ENCODE data around the gene EIF4ENIF1.

EIF4ENIF1 gene

DNA sequence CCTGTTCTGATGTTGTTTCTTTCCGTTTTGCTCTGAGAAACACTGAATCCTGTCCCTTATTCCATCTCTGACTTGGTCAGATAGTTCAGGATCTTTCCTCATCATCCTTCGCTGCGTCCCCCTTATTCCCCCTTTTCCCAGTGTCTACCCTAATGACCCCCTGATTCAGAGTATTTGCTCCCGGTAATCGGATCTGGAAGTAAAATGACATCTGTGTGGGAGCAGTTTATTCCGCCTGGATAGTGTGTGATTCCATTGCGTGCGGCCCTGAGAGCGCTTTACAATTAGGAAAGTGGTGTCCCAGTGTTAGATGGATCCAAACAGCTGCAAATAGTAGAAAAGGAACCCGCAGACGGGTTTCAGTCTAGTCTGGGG lies 89.6 kb downstream of the EIF4ENIF1 start:
- DNase-seq (ENCODE audit: low read depth), result no peak
- peak overlapping the region; percentile 97 for H3K4me3 ChIP-seq (ENCODE audit: low read depth, low read length)
- TF ChIP-seq, protein P1, sequence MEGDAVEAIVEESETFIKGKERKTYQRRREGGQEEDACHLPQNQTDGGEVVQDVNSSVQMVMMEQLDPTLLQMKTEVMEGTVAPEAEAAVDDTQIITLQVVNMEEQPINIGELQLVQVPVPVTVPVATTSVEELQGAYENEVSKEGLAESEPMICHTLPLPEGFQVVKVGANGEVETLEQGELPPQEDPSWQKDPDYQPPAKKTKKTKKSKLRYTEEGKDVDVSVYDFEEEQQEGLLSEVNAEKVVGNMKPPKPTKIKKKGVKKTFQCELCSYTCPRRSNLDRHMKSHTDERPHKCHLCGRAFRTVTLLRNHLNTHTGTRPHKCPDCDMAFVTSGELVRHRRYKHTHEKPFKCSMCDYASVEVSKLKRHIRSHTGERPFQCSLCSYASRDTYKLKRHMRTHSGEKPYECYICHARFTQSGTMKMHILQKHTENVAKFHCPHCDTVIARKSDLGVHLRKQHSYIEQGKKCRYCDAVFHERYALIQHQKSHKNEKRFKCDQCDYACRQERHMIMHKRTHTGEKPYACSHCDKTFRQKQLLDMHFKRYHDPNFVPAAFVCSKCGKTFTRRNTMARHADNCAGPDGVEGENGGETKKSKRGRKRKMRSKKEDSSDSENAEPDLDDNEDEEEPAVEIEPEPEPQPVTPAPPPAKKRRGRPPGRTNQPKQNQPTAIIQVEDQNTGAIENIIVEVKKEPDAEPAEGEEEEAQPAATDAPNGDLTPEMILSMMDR (IDR thresholded peaks at IDR 0.05; ENCODE audit: control insufficient read depth, extremely low read depth, insufficient read depth), result no peak

DNA sequence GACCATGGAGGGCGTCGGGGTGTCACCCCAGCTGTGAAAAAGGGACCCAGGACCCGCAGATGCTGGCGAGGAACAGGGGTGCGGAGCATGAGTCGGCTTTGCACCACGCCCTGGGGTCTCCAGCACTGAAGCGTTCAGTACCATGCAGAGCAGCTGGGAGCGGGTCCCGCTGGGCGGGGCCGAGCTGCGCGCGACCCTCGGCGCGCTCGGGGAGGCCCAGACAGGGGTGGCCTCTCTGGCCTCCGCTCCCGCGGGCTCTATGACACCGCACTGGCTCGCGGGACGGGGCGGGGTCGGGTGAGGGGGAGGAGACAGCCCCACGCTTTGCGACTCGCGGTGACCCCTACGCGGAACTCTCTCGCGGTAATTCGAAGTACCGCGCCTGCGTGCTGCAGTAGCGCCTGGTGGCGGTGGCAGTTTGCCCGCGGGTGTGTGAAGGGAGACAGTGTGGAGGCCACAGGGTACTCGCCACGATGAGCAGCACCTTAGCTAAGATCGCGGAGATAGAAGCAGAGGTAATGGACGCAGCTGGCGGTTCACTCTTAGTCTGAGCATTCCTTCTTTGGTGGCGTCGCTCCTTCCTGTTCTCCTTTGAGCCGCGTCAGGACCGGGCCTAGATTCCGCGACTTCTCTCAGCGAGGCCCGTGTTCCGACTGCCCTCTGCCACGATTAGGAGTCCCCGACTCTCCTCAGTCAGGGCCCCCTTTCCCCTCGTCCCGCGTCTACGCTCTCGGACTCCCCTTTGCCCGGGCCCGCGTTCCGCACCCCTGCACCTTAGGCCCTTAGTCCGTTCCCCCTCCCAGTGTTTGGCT lies 90.2 kb downstream of the EIF4ENIF1 start, which contains the start of gene DRG1:
Gene DRG1 (plus strand): TSS at position 394 of the 812 bp plus-strand sequence. CDS start 80 bp downstream, at position 474.
- peak within 1 kb of the TSS; percentile 97 for H3K4me3 ChIP-seq (ENCODE audit: low read depth, low read length)
- DNase-seq (ENCODE audit: low read depth), result peak; percentile 81
- TF ChIP-seq, protein P1 (IDR thresholded peaks at IDR 0.05; ENCODE audit: control insufficient read depth, extremely low read depth, insufficient read depth), result no peak

DNA sequence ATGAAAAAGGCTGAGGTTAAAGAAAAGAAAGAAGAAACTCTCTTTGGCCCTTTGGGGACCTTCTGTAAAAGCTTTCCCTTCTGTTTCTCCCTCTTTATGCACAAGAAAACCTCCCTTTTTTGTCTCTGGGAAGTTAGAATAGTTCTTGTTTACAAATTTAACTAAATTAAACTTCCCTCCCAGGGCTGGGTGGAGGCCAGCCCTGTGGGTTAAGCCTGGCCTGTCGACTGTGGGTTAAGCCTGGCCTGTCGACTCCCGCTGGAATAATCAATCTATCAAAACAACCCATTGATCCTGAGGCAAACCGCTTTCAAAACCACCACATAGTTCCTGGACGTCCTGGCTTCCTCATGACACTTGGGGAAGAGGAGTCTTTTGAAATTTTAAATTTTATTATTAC lies 91.4 kb downstream of the EIF4ENIF1 start:
- TF ChIP-seq, protein P1 (IDR thresholded peaks at IDR 0.05; ENCODE audit: control insufficient read depth, extremely low read depth, insufficient read depth), result no peak
- no peak overlapping the region for H3K4me3 ChIP-seq (ENCODE audit: low read depth, low read length)
- no peak for DNase-seq (ENCODE audit: low read depth)

DNA sequence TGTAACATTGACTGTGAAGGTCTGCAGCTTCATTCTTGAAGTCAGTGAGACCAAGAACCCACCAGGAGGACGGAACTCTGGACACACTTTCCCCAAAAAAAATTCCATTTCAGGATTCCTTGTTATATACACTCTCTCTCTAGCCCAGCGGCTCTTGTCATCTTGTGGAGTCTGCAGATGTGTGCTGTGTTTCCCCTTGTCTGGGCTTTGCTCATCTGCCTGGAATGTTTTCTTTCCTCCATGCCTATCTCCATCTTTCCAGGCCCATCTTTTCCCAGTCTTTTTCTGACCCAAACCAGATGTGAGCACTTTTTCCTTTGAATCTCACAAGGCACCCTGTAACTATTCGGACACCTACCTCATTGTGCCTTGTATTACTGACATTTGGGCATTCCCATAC lies 95.3 kb downstream of the EIF4ENIF1 start:
- no peak for DNase-seq (ENCODE audit: low read depth)
- TF ChIP-seq, protein P1 (IDR thresholded peaks at IDR 0.05; ENCODE audit: control insufficient read depth, extremely low read depth, insufficient read depth), result no peak
- no peak overlapping the region for H3K4me3 ChIP-seq (ENCODE audit: low read depth, low read length)

DNA sequence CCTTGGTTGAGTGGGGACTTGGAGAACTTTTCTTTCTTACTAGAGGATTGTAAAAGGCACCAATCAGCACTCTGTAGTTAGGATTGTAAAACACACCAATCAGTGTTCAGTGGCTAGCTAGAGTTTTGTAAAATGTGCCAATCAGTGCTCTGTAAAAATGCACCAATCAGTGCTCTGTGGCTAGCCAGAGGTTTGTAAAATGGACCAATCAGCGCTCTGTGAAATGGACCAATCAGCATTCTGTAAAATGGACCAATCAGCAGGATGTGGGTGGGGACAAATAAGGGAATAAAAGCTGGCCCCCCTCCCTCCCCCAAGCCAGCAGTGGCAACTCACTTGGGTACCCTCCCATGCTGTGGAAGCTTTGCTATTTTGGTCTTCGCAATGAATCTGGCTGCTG lies 95.7 kb downstream of the EIF4ENIF1 start:
- TF ChIP-seq, protein P1 (IDR thresholded peaks at IDR 0.05; ENCODE audit: control insufficient read depth, extremely low read depth, insufficient read depth), result no peak
- H3K4me3 ChIP-seq (ENCODE audit: low read depth, low read length), result no peak overlapping the region
- DNase-seq (ENCODE audit: low read depth), result no peak
